Type B pancreatic cell (in vitro differentiated cells): Measurements from ENCODE around the gene IFIT3. TPM values are rescaled to one million over a fixed set of nuclear protein-coding genes. Genes with fewer than 3 reads are reported as not detected.

Experiments
- DNase-seq: peaks from one replicate; pipeline ENCODE4 v3.0.0; 2021; ENCODE audit warnings: mixed read lengths; ENCODE audit not compliant: unreplicated experiment; ENCODE audit errors: extremely low spot score
- H3K27ac Mint-ChIP-seq: 2 replicates; pipeline ENCODE4 v1.8.0; 2021; ENCODE audit warnings: mild to moderate bottlenecking, mixed read lengths
- H3K27me3 Mint-ChIP-seq: 2 replicates; pipeline ENCODE4 v1.8.0; 2021; ENCODE audit warnings: mixed read lengths
- H3K36me3 Mint-ChIP-seq: 2 replicates; pipeline ENCODE4 v1.8.0; 2021; ENCODE audit warnings: mixed read lengths
- H3K4me1 Mint-ChIP-seq: one replicate; pipeline ENCODE4 v1.8.0; 2021; ENCODE audit warnings: mixed read lengths; ENCODE audit not compliant: unreplicated experiment
- H3K4me3 Mint-ChIP-seq: 2 replicates; pipeline ENCODE4 v1.8.0; 2021; ENCODE audit warnings: mild to moderate bottlenecking, mixed read lengths
- H3K9me3 Mint-ChIP-seq: 2 replicates; pipeline ENCODE4 v1.8.0; 2021; ENCODE audit warnings: mixed read lengths
- total RNA-seq: library from RNA; stranded (reverse); gene quantifications from 2 replicates; pipeline ENCODE4 v1.2.1, GENCODE V29; 2021; ENCODE audit warnings: low replicate concordance
- TF ChIP-seq, protein P1 (sequence below): fragments of 200-600 bp; sonication (generic); conservative IDR thresholded peaks from 2 replicates; pipeline ENCODE4 v1.5.0; 2021; ENCODE audit warnings: antibody characterized with exemption, mild to moderate bottlenecking

The IFIT3 gene
- total RNA-seq, 1 donor from 2014 or later = 4.9 TPM

DNA sequence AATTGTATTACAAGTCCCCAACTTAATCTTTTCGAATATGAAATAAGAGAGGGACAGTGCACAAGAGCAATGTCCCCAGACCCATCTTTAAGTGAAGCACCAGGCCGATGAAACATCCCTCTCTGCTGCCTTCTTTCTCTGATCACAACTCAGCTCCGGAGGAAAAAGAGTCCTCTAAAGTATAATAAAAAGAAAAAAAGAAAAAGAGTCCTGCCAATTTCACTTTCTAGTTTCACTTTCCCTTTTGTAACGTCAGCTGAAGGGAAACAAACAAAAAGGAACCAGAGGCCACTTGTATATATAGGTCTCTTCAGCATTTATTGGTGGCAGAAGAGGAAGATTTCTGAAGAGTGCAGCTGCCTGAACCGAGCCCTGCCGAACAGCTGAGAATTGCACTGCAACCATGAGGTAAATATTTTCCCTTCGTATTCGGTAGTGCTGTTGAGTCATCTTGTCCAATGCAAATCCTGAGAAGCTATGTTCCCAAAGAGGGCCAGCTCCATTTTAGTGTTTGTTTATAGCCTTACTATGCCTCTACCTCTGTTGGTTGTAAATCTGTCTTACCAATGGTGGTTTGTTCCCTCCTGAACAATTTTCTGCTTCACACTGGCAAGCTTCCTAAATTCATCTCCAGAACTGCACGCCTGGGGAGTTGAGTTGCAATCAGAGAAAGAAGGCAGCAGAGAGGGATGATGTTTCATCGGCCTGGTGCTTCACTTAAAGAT, 25.9 kb upstream of the IFIT3 start, which contains the start of gene IFIT2:
Gene IFIT2 (plus strand): TSS at position 326 of the 725 bp plus-strand sequence. CDS start 78 bp downstream, at position 404.
- H3K4me3 Mint-ChIP-seq = peak within 1 kb of the TSS; percentile 79
- no peak for DNase-seq
- H3K27ac Mint-ChIP-seq = peak within 1 kb of the TSS; percentile 75
- TF ChIP-seq, protein P1, sequence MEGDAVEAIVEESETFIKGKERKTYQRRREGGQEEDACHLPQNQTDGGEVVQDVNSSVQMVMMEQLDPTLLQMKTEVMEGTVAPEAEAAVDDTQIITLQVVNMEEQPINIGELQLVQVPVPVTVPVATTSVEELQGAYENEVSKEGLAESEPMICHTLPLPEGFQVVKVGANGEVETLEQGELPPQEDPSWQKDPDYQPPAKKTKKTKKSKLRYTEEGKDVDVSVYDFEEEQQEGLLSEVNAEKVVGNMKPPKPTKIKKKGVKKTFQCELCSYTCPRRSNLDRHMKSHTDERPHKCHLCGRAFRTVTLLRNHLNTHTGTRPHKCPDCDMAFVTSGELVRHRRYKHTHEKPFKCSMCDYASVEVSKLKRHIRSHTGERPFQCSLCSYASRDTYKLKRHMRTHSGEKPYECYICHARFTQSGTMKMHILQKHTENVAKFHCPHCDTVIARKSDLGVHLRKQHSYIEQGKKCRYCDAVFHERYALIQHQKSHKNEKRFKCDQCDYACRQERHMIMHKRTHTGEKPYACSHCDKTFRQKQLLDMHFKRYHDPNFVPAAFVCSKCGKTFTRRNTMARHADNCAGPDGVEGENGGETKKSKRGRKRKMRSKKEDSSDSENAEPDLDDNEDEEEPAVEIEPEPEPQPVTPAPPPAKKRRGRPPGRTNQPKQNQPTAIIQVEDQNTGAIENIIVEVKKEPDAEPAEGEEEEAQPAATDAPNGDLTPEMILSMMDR = no peak
- H3K9me3 Mint-ChIP-seq = peaks cover 13% of the 10 kb centered on the region
- H3K27me3 Mint-ChIP-seq = no peaks in the 10 kb centered on the region
- peaks cover 10% of the 10 kb centered on the region for H3K4me1 Mint-ChIP-seq
- H3K36me3 Mint-ChIP-seq = peaks cover 3% of the 10 kb centered on the region

DNA sequence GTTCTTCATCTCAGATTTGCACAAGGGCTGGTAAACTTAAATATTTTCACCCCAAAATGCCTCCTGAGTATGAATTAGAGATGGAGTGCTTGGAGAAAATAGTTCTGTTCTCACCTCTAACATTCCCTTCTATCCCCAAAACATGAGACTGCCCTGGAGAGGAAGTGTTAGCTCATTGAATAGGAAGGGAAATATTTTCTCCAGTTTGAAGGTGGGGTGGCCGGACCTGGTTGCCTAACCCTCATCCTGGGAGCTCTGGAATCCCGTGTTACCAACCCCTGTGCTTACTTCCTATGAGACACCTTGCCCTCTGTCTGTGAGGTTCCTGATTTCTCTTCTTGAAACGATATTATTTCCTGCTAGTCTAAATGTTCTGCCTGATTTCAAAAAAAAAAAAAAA, 25.2 kb upstream of the IFIT3 start:
- Mint-ChIP-seq H3K27ac (no peak overlapping the region), H3K4me1 (peaks cover 10% of the 10 kb centered on the region), H3K4me3 (no peak overlapping the region), H3K36me3 (peaks cover 3% of the 10 kb centered on the region), H3K27me3 (no peaks in the 10 kb centered on the region), H3K9me3 (peaks cover 13% of the 10 kb centered on the region)
- TF ChIP-seq, protein P1 = no peak
- DNase-seq = no peak

DNA sequence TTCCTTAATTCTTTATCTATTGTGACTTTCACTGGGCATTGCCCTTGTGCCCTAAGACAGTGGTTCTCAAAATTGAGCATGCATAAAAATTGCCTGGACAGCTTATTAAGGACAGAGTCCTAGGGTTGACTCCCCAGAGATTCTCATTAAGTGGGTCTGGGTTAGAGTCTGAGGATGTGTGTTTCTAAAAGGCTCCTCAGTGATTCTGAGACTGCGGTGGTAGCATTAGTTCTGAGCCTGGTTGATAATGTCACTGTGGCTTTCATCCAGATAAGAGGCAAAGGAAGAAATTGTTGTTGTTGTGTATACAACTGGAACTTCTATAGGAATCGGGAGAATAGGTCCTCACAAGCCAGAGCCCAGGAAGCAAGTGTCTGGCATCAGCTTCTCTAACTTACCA, 24.6 kb upstream of the IFIT3 start:
- DNase-seq = no peak
- Mint-ChIP-seq H3K36me3 (peaks cover 3% of the 10 kb centered on the region), H3K4me3 (no peak overlapping the region), H3K9me3 (peaks cover 13% of the 10 kb centered on the region), H3K27me3 (no peaks in the 10 kb centered on the region), H3K27ac (no peak overlapping the region), H3K4me1 (peaks cover 10% of the 10 kb centered on the region)
- TF ChIP-seq, protein P1 = no peak

DNA sequence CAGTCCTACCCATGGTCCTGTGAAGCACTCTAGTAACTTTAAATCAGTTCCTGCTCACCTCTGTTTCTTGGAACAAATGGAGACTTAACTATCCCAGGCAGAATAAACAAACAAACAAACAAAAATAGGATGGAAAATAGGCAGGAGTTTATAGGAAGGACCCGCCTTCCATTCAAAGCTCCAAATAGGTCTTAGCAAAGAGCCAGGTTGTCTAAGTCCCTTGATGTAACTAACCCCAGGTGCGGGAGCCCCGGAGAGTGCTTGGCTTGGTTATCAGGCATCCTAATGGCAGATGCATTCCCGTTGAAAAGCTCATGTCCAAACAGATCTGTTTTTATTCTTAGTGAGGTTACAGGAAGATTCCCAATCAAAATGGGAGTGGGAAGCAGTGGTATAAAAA, 23.8 kb upstream of the IFIT3 start:
- TF ChIP-seq, protein P1 = no peak
- no peak for DNase-seq
- Mint-ChIP-seq H3K27ac (no peak overlapping the region), H3K4me1 (peaks cover 10% of the 10 kb centered on the region), H3K9me3 (peaks cover 8% of the 10 kb centered on the region), H3K27me3 (no peaks in the 10 kb centered on the region), H3K4me3 (no peak overlapping the region), H3K36me3 (peaks cover 3% of the 10 kb centered on the region)

DNA sequence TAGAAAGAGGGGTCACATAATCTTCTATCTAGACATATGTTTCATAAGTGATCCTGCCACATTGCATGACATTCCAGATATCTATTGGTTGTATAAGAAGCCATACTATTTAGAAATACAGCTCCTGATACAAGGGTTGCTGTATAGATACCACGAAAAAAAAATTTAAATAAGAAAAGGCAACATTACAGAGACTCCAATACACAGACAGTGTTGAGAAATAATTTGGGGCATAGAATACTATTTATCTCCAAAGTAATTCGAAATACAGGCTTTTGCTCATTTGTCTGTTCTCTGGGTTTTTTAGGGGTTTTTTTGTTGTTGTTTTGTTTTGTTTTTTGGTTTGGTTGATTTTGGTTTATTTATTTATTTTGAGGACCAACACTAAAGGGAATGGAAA, 23.4 kb upstream of the IFIT3 start:
- H3K27me3 Mint-ChIP-seq = no peaks in the 10 kb centered on the region
- H3K27ac Mint-ChIP-seq = no peak overlapping the region
- TF ChIP-seq, protein P1 = no peak
- H3K9me3 Mint-ChIP-seq = peaks cover 4% of the 10 kb centered on the region
- peaks cover under 1% of the 10 kb centered on the region for H3K36me3 Mint-ChIP-seq
- no peak overlapping the region for H3K4me3 Mint-ChIP-seq
- peaks cover 10% of the 10 kb centered on the region for H3K4me1 Mint-ChIP-seq
- no peak for DNase-seq
